CD14-positive monocyte (primary cell): Measurements from ENCODE around the gene DUSP11. TPM values are rescaled to one million over a fixed set of nuclear protein-coding genes. Genes with fewer than 3 reads are reported as not detected.
A peak's percentile ranks its signal among the peaks of the same experiment; 100 is the strongest.
"Not testable (repeated sequence)": the region's sequence is repeated elsewhere in the genome, so short reads cannot be mapped to it uniquely, and the experiment has no call there.

ENCODE experiments used
- DNase-seq, 3 donors: peaks; one replicate each; pipeline ENCODE4 v3.0.0-alpha.2; 2011 to 2022
- H2AFZ ChIP-seq: 2 replicates; pipeline ENCODE4 v1.6.0; 2012; ENCODE audit warnings: mild to moderate bottlenecking, low read depth, low read length, inconsistent platforms; ENCODE audit not compliant: insufficient read depth, poor library complexity, severe bottlenecking
- H3K27ac ChIP-seq, 2 donors: 1 replicate in 1 of 2; 2 replicates in 1 of 2; pipeline ENCODE4 v1.5.1; 2012 to 2013; ENCODE audit warnings: low read length in 2 of 2, control low read depth in 1 of 2, inconsistent platforms in 1 of 2, low read depth in 1 of 2, mild to moderate bottlenecking in 1 of 2
- H3K27me3 ChIP-seq, 2 donors: one replicate each; pipeline versions ENCODE4 v1.6.0 to v1.6.1; 2011 to 2013; ENCODE audit warnings: low read length in 2 of 2; ENCODE audit not compliant: control insufficient read depth in 2 of 2, insufficient read depth in 2 of 2
- H3K36me3 ChIP-seq, 2 donors: replicated peaks in 1 of 2; 1 replicate in 1 of 2; 2 replicates in 1 of 2; pipeline versions ENCODE4 v1.5.1 to v1.6.1; 2012 to 2013; ENCODE audit warnings: low read length in 2 of 2, control low read depth in 1 of 2, inconsistent platforms in 1 of 2, mild to moderate bottlenecking in 1 of 2; ENCODE audit not compliant: insufficient read depth in 2 of 2, control insufficient read depth in 1 of 2
- H3K4me1 ChIP-seq, 2 donors: 1 replicate in 1 of 2; 2 replicates in 1 of 2; pipeline versions ENCODE4 v1.5.1 to v1.6.1; 2012 to 2013; ENCODE audit warnings: low read length in 2 of 2, control low read depth in 1 of 2, inconsistent platforms in 1 of 2, mild to moderate bottlenecking in 1 of 2, moderate library complexity in 1 of 2; ENCODE audit not compliant: insufficient read depth in 2 of 2, control insufficient read depth in 1 of 2
- H3K4me2 ChIP-seq: replicated peaks from 2 replicates; pipeline ENCODE3; 2012; ENCODE audit warnings: low read length, moderate library complexity, mild to moderate bottlenecking; ENCODE audit not compliant: poor library complexity, severe bottlenecking; ENCODE audit errors: extremely low read depth
- H3K4me3 ChIP-seq, 3 experiments: fragments of 200-600 bp in 1 of 3; sonication (generic) in 1 of 3; replicated peaks in 1 of 3; 1 replicate in 2 of 3; 2 replicates in 1 of 3; pipeline ENCODE4 v1.5.1; 2011 to 2013; ENCODE audit warnings: low read length in 3 of 3, mild to moderate bottlenecking in 3 of 3, control low read depth in 2 of 3, low read depth in 2 of 3, inconsistent platforms in 1 of 3, moderate library complexity in 1 of 3
- H3K79me2 ChIP-seq: 2 replicates; pipeline ENCODE4 v1.6.0; 2012; ENCODE audit warnings: mild to moderate bottlenecking, control low read depth, inconsistent platforms, low read length, moderate library complexity; ENCODE audit not compliant: insufficient read depth
- H3K9ac ChIP-seq: 2 replicates; pipeline ENCODE4 v1.6.0; 2017; ENCODE audit warnings: low read length, mild to moderate bottlenecking; ENCODE audit not compliant: insufficient read depth, poor library complexity, severe bottlenecking
- H3K9me3 ChIP-seq, 2 donors: replicated peaks in 1 of 2; 1 replicate in 1 of 2; 2 replicates in 1 of 2; pipeline versions ENCODE4 v1.5.1 to v1.6.1; 2012 to 2013; ENCODE audit warnings: low read length in 2 of 2, control low read depth in 1 of 2; ENCODE audit not compliant: control insufficient read depth in 1 of 2, insufficient read depth in 1 of 2
- H4K20me1 ChIP-seq: 2 replicates; pipeline ENCODE4 v1.6.0; 2012; ENCODE audit warnings: mild to moderate bottlenecking, low read length, control low read depth, moderate library complexity; ENCODE audit not compliant: insufficient read depth
- H3K27ac Mint-ChIP-seq, 7 donors: one replicate each; pipeline ENCODE4 v1.8.0; 2020; ENCODE audit warnings: mild to moderate bottlenecking in 7 of 7, mixed read lengths in 7 of 7, moderate library complexity in 6 of 7, inconsistent platforms in 2 of 7
- H3K27me3 Mint-ChIP-seq, 3 donors: one replicate each; pipeline ENCODE4 v1.8.0; 2021 to 2022; ENCODE audit warnings: low read depth in 3 of 3, mild to moderate bottlenecking in 3 of 3, mixed read lengths in 3 of 3, moderate library complexity in 3 of 3, inconsistent platforms in 1 of 3
- H3K36me3 Mint-ChIP-seq, 2 donors: one replicate each; pipeline ENCODE4 v1.8.0; 2020; ENCODE audit warnings: mixed read lengths in 2 of 2, inconsistent platforms in 1 of 2, mild to moderate bottlenecking in 1 of 2
- H3K4me1 Mint-ChIP-seq: one replicate; pipeline ENCODE4 v1.8.0; 2020; ENCODE audit warnings: mild to moderate bottlenecking, mixed read lengths
- H3K4me3 Mint-ChIP-seq, 2 donors: one replicate each; pipeline ENCODE4 v1.8.0; 2020; ENCODE audit warnings: mild to moderate bottlenecking in 2 of 2, mixed read lengths in 2 of 2, moderate library complexity in 1 of 2
- H3K9me3 Mint-ChIP-seq, 7 donors: one replicate each; pipeline ENCODE4 v1.8.0; 2020 to 2022; ENCODE audit warnings: mixed read lengths in 7 of 7, mild to moderate bottlenecking in 6 of 7, moderate library complexity in 6 of 7, inconsistent platforms in 2 of 7
- CTCF ChIP-seq: fragments of 200-600 bp; IDR thresholded peaks from one replicate; pipeline ENCODE4 v1.8.0; 2022; ENCODE audit warnings: antibody characterized with exemption, mild to moderate bottlenecking
- WGBS: methylation state at CpG from one replicate; pipeline ENCODE4 v1.1.5; 2013; ENCODE audit warnings: missing lambda C conversion rate; ENCODE audit not compliant: insufficient coverage; 5-methylcytosine and 5-hydroxymethylcytosine counted together
- intact Hi-C, 2 donors: fragments of 100-400 bp; cut with micrococcal nuclease; formaldehyde crosslinking; loops; one replicate each; pipeline versions ENCODE4 v1.15.0 to v1.15.1; 2023
- polyA plus RNA-seq, 3 donors: library from polyadenylated mRNA; depleted of rRNA in 1 of 3; unstranded in 2 of 3; stranded (reverse) in 1 of 3; fragments of 300-500 nt in 2 of 3; fragments of >200 nt in 1 of 3; fragmentation: Illumina TruSeq in 2 of 3; gene quantifications; 1 replicate in 2 of 3; 2 replicates in 1 of 3; pipeline ENCODE4 v1.2.3, GENCODE V29; 2012 to 2021

DUSP11 gene
- polyA plus RNA-seq, 3 donors: 9.9 to 25.7 (median 23.1) TPM

GRCh38 chr2:73718851-73719621, 60.9 kb downstream of the DUSP11 start:
- no peaks in the 10 kb centered on the region for H3K79me2 ChIP-seq
- H3K9ac ChIP-seq: no peak overlapping the region
- no peak overlapping the region for H3K27ac ChIP-seq
- no peak for DNase-seq
- peaks cover 4 to 19% (median 13%) of the 10 kb centered on the region in 7 donors for H3K9me3 Mint-ChIP-seq
- no peaks in the 10 kb centered on the region for H3K36me3 Mint-ChIP-seq
- peaks cover 0 to 3% (median 2%) of the 10 kb centered on the region in 3 donors for H3K27me3 Mint-ChIP-seq
- H3K4me1 ChIP-seq: peaks cover 21 to 23% of the 10 kb centered on the region in 2 donors
- intact Hi-C loops: no loop called here
- H3K27me3 ChIP-seq: no peaks in the 10 kb centered on the region
- peaks cover 35% of the 10 kb centered on the region for H3K4me1 Mint-ChIP-seq
- no peak for TF ChIP-seq CTCF
- WGBS: 84% methylated on average over 5 of the region's 11 CpGs
- H3K9me3 ChIP-seq: peaks cover 2 to 6% of the 10 kb centered on the region in 2 donors
- H2AFZ ChIP-seq: no peak overlapping the region
- no peak overlapping the region for H3K27ac Mint-ChIP-seq
- no peak overlapping the region for H3K4me3 ChIP-seq
- no peaks in the 10 kb centered on the region for H4K20me1 ChIP-seq
- H3K4me3 Mint-ChIP-seq: no peak overlapping the region
- H3K4me2 ChIP-seq: no peak overlapping the region
- no peaks in the 10 kb centered on the region for H3K36me3 ChIP-seq

- no peaks in the 10 kb centered on the region for H3K79me2 ChIP-seq
- intact Hi-C loops: no loop called here
- no peak overlapping the region for H3K4me2 ChIP-seq
- peaks cover 7 to 8% of the 10 kb centered on the region in 2 donors for H3K9me3 ChIP-seq
- DNase-seq: no peak
- WGBS: 78% methylated on average over 4 of the region's 6 CpGs
- H3K27ac ChIP-seq: no peak overlapping the region
- no peaks in the 10 kb centered on the region for H3K27me3 ChIP-seq
- no peak overlapping the region for H2AFZ ChIP-seq
- H3K36me3 Mint-ChIP-seq: no peaks in the 10 kb centered on the region
- H3K4me1 ChIP-seq: peaks cover 21 to 23% of the 10 kb centered on the region in 2 donors
- TF ChIP-seq CTCF: no peak
- H3K4me3 ChIP-seq: no peak overlapping the region
- no peaks in the 10 kb centered on the region for H3K36me3 ChIP-seq
- H3K27ac Mint-ChIP-seq: no peak overlapping the region
- peaks cover 32% of the 10 kb centered on the region for H3K4me1 Mint-ChIP-seq
- no peak overlapping the region for H3K4me3 Mint-ChIP-seq
- H3K9ac ChIP-seq: no peak overlapping the region
- H4K20me1 ChIP-seq: no peaks in the 10 kb centered on the region
- peaks cover 7 to 23% (median 17%) of the 10 kb centered on the region in 7 donors for H3K9me3 Mint-ChIP-seq
- H3K27me3 Mint-ChIP-seq: peaks cover 0 to 3% (median 2%) of the 10 kb centered on the region in 3 donors
Observed at GRCh38 chr2:73718421-73718820, 61.5 kb downstream of the DUSP11 start.

GRCh38 chr2:73717695-73718094, 62.2 kb downstream of the DUSP11 start:
- H3K4me3 ChIP-seq, H3K36me3 Mint-ChIP-seq, H3K4me3 Mint-ChIP-seq, intact Hi-C loops, H3K27me3 Mint-ChIP-seq, DNase-seq, H4K20me1 ChIP-seq, H3K27me3 ChIP-seq, H3K4me2 ChIP-seq, H3K9ac ChIP-seq, H3K36me3 ChIP-seq, H3K79me2 ChIP-seq, H3K9me3 ChIP-seq: not testable (repeated sequence)
- Histone ChIP-seq H3K27ac (peak overlapping the region in 1 of 2 donors; percentile 13), H2AFZ (peak overlapping the region; percentile 63), H3K4me1 (peaks cover 21 to 23% of the 10 kb centered on the region in 2 donors)
- Mint-ChIP-seq H3K27ac (peak overlapping the region in 1 of 7 donors; percentile 22), H3K9me3 (peaks cover 7 to 24% (median 17%) of the 10 kb centered on the region in 7 donors), H3K4me1 (peaks cover 26% of the 10 kb centered on the region)
- no CpG with 5 or more reads among the region's 4 CpGs for whole genome bisulfite sequencing
